ENCODE data around the gene SMPD2.

- TF ChIP-seq CTCF (IDR thresholded peaks at IDR 0.05; ENCODE audit: insufficient read depth, low read length): peak; percentile 9
- TF ChIP-seq POLR2AphosphoS5 (IDR thresholded peaks at IDR 0.05; ENCODE audit: low read depth): no peak
- TF ChIP-seq GABPA (IDR thresholded peaks at IDR 0.05; ENCODE audit: low read depth): no peak; the same call in 1 of the 2 replicates
Measured at GRCh38 chr6:109455437-109456110, 15.1 kb downstream of the SMPD2 start, which contains the start of gene MICAL1.

Measured in HL-60 (cell line).